ENCODE data around the gene NECTIN1.

NECTIN1 gene

GRCh38 chr11:119729951-119730613 is 1.1 kb upstream of the NECTIN1 start:
- Histone ChIP-seq H3K27ac (ENCODE audit: low read depth, low read length) (no peak overlapping the region), H3K9me3 (ENCODE audit: control insufficient read depth, insufficient read depth, low read length) (no peaks in the 10 kb centered on the region)

GRCh38 chr11:119729581-119729927 is 554 bp upstream of the NECTIN1 start:
- TF ChIP-seq CTCF (IDR thresholded peaks at IDR 0.05; ENCODE audit: low read depth, low read length, poor library complexity, severe bottlenecking), result peak; percentile 40
- TF ChIP-seq EZH2phosphoT487 (IDR thresholded peaks at IDR 0.05; ENCODE audit: borderline replicate concordance, low read length), result no peak
- peaks cover 18% of the 10 kb centered on the region; the same call in 1 of the 2 replicates for H4K20me1 ChIP-seq (ENCODE audit: control insufficient read depth, insufficient read depth, low read depth, low read length)
- H3K36me3 ChIP-seq (ENCODE audit: control insufficient read depth, low read length), result no peaks in the 10 kb centered on the region
- peak overlapping the region; percentile 86 for H3K4me3 ChIP-seq (ENCODE audit: low read length)
- H3K27me3 ChIP-seq (ENCODE audit: control insufficient read depth, low read length), result peaks cover 74% of the 10 kb centered on the region
- no peaks in the 10 kb centered on the region for H3F3A ChIP-seq (ENCODE audit: control insufficient read depth, insufficient read depth)
- H3K4me1 ChIP-seq (ENCODE audit: control insufficient read depth, low read length), result peaks cover 45% of the 10 kb centered on the region
- no peak overlapping the region for H3K27ac ChIP-seq (ENCODE audit: low read depth, low read length)
- no peaks in the 10 kb centered on the region for H3K9me3 ChIP-seq (ENCODE audit: control insufficient read depth, insufficient read depth, low read length)
- H3K9me2 ChIP-seq (replicated peaks; ENCODE audit: control insufficient read depth, low read length), result no peaks in the 10 kb centered on the region
- no peaks in the 10 kb centered on the region for H3K79me2 ChIP-seq (ENCODE audit: control insufficient read depth, low read length)
- H3K4me2 ChIP-seq (ENCODE audit: low read length), result peak overlapping the region; percentile 93

More at GRCh38 chr11:119729951-119730613, 1.1 kb upstream of the NECTIN1 start:
- peak overlapping the region; percentile 86 for H3K4me3 ChIP-seq (ENCODE audit: low read length)
- peaks cover 17% of the 10 kb centered on the region; the same call in 1 of the 2 replicates for H4K20me1 ChIP-seq (ENCODE audit: control insufficient read depth, insufficient read depth, low read depth, low read length)
- H3F3A ChIP-seq (ENCODE audit: control insufficient read depth, insufficient read depth), result no peaks in the 10 kb centered on the region
- TF ChIP-seq EZH2phosphoT487 (IDR thresholded peaks at IDR 0.05; ENCODE audit: borderline replicate concordance, low read length), result no peak
- TF ChIP-seq CTCF (IDR thresholded peaks at IDR 0.05; ENCODE audit: low read depth, low read length, poor library complexity, severe bottlenecking), result no peak
- peak overlapping the region; percentile 93 for H3K4me2 ChIP-seq (ENCODE audit: low read length)
- H3K4me1 ChIP-seq (ENCODE audit: control insufficient read depth, low read length), result peaks cover 43% of the 10 kb centered on the region
- no peaks in the 10 kb centered on the region for H3K79me2 ChIP-seq (ENCODE audit: control insufficient read depth, low read length)
- no peaks in the 10 kb centered on the region for H3K9me2 ChIP-seq (replicated peaks; ENCODE audit: control insufficient read depth, low read length)
- H3K36me3 ChIP-seq (ENCODE audit: control insufficient read depth, low read length), result no peaks in the 10 kb centered on the region
- H3K27me3 ChIP-seq (ENCODE audit: control insufficient read depth, low read length), result peaks cover 77% of the 10 kb centered on the region

- peaks cover 18% of the 10 kb centered on the region; the same call in 1 of the 2 replicates for H4K20me1 ChIP-seq (ENCODE audit: control insufficient read depth, insufficient read depth, low read depth, low read length)
- H3F3A ChIP-seq (ENCODE audit: control insufficient read depth, insufficient read depth), result no peaks in the 10 kb centered on the region
- H3K36me3 ChIP-seq (ENCODE audit: control insufficient read depth, low read length), result no peaks in the 10 kb centered on the region
- peaks cover 68% of the 10 kb centered on the region for H3K27me3 ChIP-seq (ENCODE audit: control insufficient read depth, low read length)
- H3K4me2 ChIP-seq (ENCODE audit: low read length), result peak overlapping the region; percentile 93
- no peak overlapping the region for H3K27ac ChIP-seq (ENCODE audit: low read depth, low read length)
- H3K4me3 ChIP-seq (ENCODE audit: low read length), result peak overlapping the region; percentile 86
- no peaks in the 10 kb centered on the region for H3K9me3 ChIP-seq (ENCODE audit: control insufficient read depth, insufficient read depth, low read length)
- H3K79me2 ChIP-seq (ENCODE audit: control insufficient read depth, low read length), result no peaks in the 10 kb centered on the region
- H3K4me1 ChIP-seq (ENCODE audit: control insufficient read depth, low read length), result peaks cover 45% of the 10 kb centered on the region
- TF ChIP-seq EZH2phosphoT487 (IDR thresholded peaks at IDR 0.05; ENCODE audit: borderline replicate concordance, low read length) (no peak), CTCF (IDR thresholded peaks at IDR 0.05; ENCODE audit: low read depth, low read length, poor library complexity, severe bottlenecking) (no peak)
- no peaks in the 10 kb centered on the region for H3K9me2 ChIP-seq (replicated peaks; ENCODE audit: control insufficient read depth, low read length)
These were observed 781 bp downstream of the NECTIN1 start for GRCh38 chr11:119728211-119728626.

All from DOHH2 (cell line).